Esophagus muscularis mucosa (tissue), 4 donors: ENCODE measurements around the gene SEC62.

Experiments used
- CTCF ChIP-seq, 3 experiments: fragments of 200-600 bp in 2 of 3; fragments of 450-650 bp in 1 of 3; sonication (generic) in 2 of 3; IDR thresholded peaks; one replicate each; pipeline ENCODE4 v1.5.1; 2017 to 2019; ENCODE audit warnings: antibody characterized with exemption in 3 of 3, mild to moderate bottlenecking in 2 of 3, moderate library complexity in 1 of 3
- EP300 ChIP-seq: sonication (generic); formaldehyde crosslinking; IDR thresholded peaks from one replicate; pipeline ENCODE4 v1.6.1; 2017; ENCODE audit warnings: antibody characterized with exemption
- POLR2A ChIP-seq: fragments of 450-650 bp; IDR thresholded peaks from one replicate; pipeline ENCODE4 v1.6.1; 2017; ENCODE audit warnings: antibody characterized with exemption, moderate library complexity, mild to moderate bottlenecking, low read depth

GRCh38 chr3:169992156-169992555 is 25.5 kb downstream of the SEC62 start:
- no peak for TF ChIP-seq EP300
- TF ChIP-seq CTCF (IDR thresholded peaks at IDR 0.05): no peak
- TF ChIP-seq POLR2A: no peak
